ENCODE measurements around the gene FILIP1. TPM values are rescaled to one million over a fixed set of nuclear protein-coding genes. Genes with fewer than 3 reads are reported as not detected.

FILIP1 gene
- total RNA-seq, 1 donor from 2014 or later, result not detected

GRCh38 chr6:75384116-75384515 is 109.5 kb downstream of the FILIP1 start:
- intact Hi-C loops (cut with micrococcal nuclease), result no loop called here

- intact Hi-C loops (cut with micrococcal nuclease), result no loop called here
These were observed 111.0 kb downstream of the FILIP1 start for GRCh38 chr6:75382634-75382900.

GRCh38 chr6:75381877-75382633 is 111.5 kb downstream of the FILIP1 start:
- intact Hi-C loops (cut with micrococcal nuclease), result no loop called here

DNA sequence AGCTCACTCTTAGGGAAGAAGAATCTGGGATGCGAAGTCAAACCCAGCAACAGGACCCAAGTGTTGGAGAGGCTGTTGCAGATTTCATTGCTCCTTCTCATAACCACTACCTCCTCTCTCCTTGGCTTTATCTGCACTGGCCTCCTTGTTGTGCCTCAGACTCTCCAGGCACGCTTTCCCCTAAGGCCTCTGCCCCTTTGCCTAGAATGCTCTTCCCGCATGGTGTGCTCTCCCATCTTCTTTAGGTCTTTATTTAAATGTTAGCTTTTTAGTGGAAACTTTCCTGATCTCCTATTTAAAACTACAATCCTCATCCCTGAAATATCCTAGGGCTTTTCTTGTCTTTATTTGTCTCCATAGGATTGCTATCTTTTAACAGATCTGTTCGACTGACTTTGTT is 114.1 kb downstream of the FILIP1 start:
- intact Hi-C loops (cut with micrococcal nuclease), result no loop called here

DNA sequence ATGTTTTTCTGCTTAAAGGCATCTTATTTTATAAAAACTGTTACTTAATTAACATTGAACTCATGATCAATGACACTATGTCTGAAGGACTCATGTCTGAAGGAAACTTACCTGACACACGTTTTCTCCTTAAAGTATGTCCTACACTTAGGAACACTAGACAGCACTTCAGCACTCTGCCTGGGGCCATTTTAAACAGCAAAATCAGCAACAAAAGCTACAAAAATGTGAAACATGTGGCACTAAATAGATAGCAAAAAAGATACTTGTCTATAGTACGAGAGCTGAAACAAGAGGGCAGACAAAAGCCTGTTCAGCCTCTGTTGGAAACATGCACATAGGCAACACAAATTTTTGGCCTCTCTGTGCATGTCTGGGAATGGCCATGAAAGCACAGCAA is 115.5 kb downstream of the FILIP1 start:
- intact Hi-C loops (cut with micrococcal nuclease), result no loop called here

- intact Hi-C loops (cut with micrococcal nuclease), result no loop called here
These were observed 116.2 kb downstream of the FILIP1 start for GRCh38 chr6:75377386-75377785.

- intact Hi-C loops (cut with micrococcal nuclease), result no loop called here
These were observed 117.1 kb downstream of the FILIP1 start for GRCh38 chr6:75376347-75377024.

DNA sequence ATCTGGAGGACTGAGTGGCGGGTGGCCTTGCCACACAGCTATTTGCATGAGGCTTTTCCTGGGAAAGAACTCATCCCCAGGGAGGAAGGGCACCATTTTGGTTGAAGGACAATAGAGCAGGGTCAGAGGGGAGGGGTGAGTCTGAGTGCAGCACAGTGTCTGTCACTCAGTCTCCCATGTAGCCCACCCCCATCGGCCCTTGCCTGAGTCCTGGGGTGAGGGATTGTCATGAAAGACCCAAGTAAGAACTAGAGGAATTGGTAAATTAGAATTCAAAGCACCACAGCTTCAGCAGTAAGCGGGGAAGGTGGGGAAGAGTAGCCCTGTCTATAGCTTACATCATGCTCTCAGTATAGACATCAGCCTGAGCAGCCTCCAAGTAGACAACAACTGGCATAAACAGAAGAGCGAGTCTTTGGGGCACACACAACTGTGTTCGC is 118.6 kb downstream of the FILIP1 start:
- intact Hi-C loops (cut with micrococcal nuclease), result no loop called here

DNA sequence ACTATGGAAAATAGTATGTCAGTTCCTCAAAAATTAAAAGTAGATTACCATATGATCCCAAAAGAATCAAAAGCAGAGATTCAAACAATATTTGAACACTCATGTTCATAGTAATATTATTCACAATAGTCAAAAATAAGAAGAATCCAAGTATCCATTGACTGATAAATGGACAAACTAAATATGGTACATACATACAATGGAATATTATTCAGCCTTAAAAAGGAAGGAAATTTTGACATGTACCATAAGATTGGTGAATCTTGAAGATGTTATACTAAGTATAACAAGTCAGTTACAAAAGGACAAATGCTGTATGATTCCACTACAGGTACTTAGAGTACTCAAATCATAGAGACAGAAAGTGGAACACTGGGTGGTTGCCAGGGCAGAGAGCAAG is 120.7 kb downstream of the FILIP1 start:
- intact Hi-C loops (cut with micrococcal nuclease), result no loop called here

DNA sequence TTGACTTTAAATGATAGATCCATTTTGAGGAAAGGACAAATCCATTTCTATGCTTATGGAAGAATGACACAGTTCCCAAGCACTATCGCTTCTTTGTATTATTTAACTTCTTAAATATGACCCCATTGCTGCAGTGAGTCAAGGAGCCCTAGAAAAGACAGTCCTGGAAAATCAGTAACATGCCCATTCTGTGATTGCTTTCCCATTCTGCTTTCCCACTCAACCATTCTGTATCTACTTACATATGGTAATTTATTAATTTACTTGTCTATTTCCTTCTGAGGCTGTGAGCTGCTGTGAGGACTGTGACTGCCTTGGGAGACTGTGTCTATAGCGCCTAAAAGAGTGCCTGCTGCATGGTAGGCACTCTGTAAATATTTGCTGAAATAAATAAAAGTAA is 123.6 kb downstream of the FILIP1 start:
- intact Hi-C loops (cut with micrococcal nuclease), result no loop called here

- intact Hi-C loops (cut with micrococcal nuclease), result loop anchor here (1.0 kb wide), 1 partner anchor 157 kb away; no protein-coding TSS in a partner anchor
These were observed 124.7 kb downstream of the FILIP1 start for GRCh38 chr6:75368864-75369402.

GRCh38 chr6:75368151-75368779 is 125.3 kb downstream of the FILIP1 start:
- intact Hi-C loops (cut with micrococcal nuclease), result loop anchor here (1.0 kb wide), 1 partner anchor 158 kb away; no protein-coding TSS in a partner anchor

DNA sequence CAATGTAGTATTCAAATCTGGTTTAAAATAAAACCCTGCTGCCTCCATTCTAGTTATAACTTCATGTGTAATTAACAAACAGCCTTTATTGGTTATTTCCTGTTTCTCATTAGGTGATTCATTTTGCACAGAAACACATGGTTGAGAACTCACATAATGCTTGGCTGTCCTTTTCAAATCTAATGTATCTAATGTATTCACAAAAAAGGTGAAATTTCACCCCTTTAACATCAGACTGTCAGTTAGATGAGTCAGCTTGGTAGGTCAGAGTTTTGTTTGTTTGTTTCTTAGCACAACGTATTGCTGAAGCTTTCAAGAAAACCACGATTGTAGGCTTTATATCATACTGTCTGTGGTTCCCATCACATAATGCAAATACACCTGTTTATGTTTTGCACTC is 130.3 kb downstream of the FILIP1 start:
- intact Hi-C loops (cut with micrococcal nuclease), result no loop called here

- intact Hi-C loops (cut with micrococcal nuclease), result no loop called here
These were observed 140.0 kb downstream of the FILIP1 start for GRCh38 chr6:75353644-75354043.

DNA sequence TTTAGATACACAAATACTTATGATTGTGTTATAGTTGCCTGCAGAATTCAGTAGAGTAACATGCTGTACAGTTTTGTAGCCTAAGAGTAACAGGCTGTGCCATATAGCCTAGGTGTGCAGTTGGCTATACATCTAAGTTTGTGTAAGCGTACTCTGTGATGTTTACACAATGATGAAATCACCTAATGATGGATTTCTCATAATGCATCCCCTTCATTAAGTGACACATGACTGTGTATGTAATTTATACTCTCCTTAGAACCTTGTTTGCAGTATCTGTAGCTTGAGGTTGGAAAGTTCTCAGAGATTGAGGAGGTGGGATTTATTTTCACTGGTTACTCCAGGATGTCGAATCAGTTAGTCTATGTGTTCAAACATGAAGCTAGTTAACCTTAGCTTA is 142.0 kb downstream of the FILIP1 start:
- intact Hi-C loops (cut with micrococcal nuclease), result no loop called here

DNA sequence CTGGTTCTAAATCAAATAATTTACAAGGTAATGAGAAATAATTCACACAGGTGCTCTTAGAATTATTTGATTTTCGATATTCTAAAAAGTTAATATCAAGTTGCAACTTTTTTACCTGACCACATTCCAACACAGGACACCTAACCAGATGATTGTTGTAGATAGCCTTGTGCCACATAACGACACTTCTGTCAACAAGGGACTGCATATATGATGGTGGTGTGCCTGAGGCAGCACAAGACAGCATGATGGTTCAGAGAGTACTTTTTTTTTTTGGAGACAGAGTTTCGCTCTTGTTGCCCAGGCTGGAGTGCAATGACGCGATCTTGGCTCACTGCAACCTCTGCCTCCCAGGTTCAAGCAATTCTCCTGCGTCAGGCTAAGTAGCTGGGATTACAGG is 142.8 kb downstream of the FILIP1 start:
- intact Hi-C loops (cut with micrococcal nuclease), result no loop called here

- intact Hi-C loops (cut with micrococcal nuclease), result no loop called here
These were observed 143.4 kb downstream of the FILIP1 start for GRCh38 chr6:75350156-75350555.

- intact Hi-C loops (cut with micrococcal nuclease), result no loop called here
These were observed 144.2 kb downstream of the FILIP1 start for GRCh38 chr6:75349262-75349984.

DNA sequence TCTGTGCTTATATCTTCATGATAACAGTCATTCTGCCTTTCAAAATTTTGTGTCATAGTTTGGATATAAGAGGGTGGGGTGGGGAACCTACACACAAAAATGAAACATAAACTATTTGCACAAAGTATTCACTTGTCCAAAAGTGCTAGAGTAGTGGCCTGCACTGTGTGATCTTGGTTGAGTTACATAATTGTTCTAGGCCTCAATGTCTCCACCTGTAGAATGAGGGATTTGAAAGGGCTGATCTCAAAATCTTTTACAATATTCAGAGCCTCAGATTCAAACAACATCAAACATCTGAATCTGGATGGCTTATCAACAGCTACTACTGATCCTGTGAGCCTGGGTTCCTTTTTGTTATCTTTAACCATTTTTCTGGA is 144.7 kb downstream of the FILIP1 start:
- intact Hi-C loops (cut with micrococcal nuclease), result no loop called here

GRCh38 chr6:75347898-75348610 is 145.5 kb downstream of the FILIP1 start:
- intact Hi-C loops (cut with micrococcal nuclease), result no loop called here

GRCh38 chr6:75345413-75345812 is 148.2 kb downstream of the FILIP1 start:
- intact Hi-C loops (cut with micrococcal nuclease), result no loop called here

All from T-helper 2 cell treated with Interferon-gamma antibody and Interleukin-4, amounts not matched to agents 100 ng/mL and 5 ng/mL, for 36 hours (primary cell).